Fibroblast of skin of left quadriceps (primary cell): ENCODE measurements around the gene KRT26.

ENCODE experiments used
- DNase-seq, 2 experiments: peaks; one replicate each; pipeline ENCODE4 v3.0.0-alpha.2; 2013; ENCODE audit warnings: low read depth in 2 of 2

Gene KRT26

DNA sequence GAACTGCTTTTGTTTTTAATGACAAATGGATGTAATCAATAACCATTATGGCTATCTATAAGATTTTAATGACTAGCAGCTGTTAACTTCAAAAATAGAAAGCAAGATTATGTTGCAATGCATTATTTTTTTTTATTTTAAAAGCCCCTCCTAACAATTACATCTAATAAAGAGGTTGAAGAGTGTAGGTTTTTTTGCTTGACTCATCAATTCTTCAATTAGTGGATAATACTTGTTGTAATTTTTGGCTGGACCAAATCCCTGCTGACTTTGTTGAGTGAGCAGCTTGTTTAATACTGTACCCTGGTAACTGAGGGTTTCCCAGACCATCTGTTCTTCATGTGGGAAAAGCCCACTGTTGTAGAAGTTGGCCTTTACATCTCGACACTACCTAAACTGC, 41.0 kb downstream of the KRT26 start:
- no peak for DNase-seq

DNA sequence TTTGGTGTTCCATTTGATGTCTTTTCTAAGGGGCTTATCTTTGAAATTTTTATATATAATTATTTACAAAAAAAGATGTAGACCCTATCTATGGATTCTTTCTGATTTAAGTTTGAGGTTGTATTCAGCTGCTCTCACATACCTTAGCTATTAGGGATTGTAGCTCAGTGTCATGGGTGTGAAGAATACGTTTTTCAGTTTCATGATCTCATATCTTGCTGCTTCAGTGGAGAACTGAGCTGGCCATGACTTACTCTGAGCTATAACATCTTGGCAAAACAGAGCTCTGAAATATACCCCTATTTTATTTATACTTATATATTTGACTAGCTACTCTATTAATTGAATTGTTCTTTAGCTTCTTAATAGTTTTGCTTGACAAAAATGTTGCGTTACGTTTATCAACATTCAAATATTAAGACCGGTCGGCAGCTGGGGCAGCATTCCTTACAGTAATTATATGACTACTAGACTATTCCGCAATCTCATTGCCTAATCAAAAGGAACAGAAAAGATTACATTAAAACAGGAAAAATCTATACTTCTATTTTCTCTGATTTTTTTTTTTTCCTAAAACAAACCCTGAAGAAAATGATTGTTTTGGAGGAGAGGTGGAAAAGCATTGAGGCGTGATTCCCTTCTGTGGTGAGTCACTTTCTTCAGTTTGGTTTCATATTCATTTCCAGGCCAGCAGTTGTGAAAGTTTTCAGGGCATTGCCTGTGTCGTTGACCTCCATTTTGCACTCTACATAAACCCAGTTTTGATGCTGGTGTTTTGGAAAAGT, 44.4 kb downstream of the KRT26 start:
- DNase-seq = no peak

DNA sequence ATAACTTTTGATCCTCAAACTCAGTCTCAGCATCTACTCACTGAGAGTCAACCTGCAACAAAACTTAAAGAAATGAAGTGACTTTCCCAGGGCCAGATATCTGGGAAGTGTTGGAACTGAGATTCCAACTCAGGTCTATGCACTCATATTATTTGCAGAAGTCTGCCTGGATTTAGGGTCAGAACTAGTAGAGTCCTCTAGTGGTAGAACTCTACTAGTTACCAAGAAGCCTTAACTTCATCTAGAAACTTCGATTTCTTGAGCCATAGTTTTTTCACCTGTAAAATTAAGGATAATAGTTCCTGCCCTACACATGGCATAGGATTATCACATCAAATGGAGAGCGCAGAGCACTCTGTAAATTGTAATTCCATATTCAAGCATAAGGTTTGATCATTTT, 45.1 kb downstream of the KRT26 start:
- no peak for DNase-seq

- DNase-seq = no peak
Measured at GRCh38 chr17:40724656-40725055, 47.3 kb downstream of the KRT26 start.

DNA sequence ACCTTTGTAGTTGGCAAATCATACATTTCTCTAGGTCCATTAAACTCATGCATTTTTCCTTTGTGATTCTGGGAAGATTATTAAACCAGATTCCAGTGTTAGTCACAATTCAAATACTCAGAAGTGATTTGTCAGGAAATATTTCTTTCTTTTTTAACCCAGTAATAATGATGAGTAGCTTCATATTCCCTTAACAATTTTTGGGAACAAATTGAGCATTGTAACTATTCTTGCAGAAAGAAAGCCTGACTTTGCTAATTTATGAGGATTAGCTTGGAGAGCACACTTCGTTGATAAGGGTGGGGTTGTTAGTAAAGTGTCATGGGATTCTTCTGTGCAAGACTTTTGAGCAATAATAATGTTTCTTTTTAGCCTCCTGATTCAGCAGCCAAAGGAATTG, 49.8 kb downstream of the KRT26 start:
- no peak for DNase-seq

DNA sequence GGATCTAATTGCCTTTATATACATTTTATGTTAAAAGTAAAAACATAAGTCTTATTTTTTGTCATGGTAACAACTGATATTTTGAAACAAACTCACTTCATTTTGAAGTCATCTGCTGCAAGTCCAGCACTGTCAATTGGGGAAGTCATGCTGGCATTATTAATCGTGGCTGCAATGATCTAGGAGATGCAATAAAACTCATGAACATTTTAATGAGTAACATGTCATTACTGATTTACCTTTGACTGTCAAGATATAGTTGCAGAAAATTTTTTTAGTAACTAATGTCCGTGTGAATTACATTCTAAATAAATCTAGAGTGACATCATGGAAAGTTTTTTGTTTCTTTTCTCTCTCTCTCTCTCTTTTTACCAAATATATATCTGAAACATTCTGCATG, 51.1 kb downstream of the KRT26 start:
- DNase-seq = no peak

- no peak for DNase-seq
Measured at GRCh38 chr17:40718930-40719329, 53.1 kb downstream of the KRT26 start.

DNA sequence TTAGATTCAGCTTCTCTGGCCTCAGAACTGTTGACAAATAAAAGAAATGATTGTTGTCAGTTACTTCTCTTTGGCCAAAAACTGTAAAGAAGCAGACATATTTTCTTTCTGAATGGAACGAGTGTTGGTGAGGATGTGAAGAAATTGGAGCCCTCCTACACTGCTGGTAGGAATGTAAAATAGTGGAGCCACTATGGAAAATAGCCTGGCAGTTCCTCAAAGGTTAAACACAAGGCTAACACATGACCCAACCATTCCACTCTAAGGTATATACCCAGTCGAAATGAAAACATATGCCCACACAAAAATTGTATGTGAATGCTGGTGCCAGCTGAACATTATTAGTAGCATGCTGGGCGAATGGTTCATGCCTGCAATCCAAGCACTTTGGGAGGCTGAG, 54.2 kb downstream of the KRT26 start:
- no peak for DNase-seq
